ENCODE measurements around the gene NCAM1.

The NCAM1 gene

DNA sequence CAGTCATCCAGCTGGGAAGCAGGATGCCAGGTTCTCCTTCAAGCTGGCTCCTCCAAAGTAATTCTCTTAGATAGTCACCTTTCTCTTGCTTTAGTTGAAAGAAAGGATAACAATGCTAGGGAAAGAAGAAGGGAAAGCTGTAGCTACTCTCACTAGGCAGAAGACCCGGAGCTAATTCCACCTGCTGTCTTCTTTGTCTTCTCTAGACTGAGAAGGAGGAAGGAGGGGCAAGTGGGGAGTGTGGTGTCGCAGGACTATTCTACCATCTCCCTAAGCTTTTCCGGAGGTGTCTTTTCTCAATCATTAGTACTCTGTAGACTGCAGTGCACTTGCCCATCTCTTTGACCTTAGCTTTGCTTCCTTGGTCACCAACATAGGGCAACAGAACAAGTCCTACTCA lies 162.8 kb downstream of the NCAM1 start:
- H3K36me3 ChIP-seq (ENCODE audit: control insufficient read depth, insufficient read depth, low read length), result no peaks in the 10 kb centered on the region

DNA sequence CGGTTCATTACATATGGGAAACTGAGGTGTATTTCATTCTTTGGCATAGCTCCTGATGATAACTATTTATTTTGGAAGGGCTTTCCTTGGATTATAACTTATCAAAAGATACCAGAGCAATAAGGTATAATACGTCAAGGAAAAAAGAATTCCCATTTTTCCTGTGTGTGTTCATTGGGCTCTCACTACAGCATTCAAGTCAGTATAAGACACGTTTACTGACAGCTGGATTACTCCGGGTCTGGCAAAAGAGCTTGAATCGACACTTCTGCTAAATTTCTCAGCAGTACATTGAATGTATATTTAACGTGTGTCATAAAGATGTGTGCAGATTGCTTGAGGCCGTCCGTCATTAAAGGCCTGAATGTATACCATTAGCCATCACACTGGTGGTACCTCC lies 163.4 kb downstream of the NCAM1 start:
- H3K36me3 ChIP-seq (ENCODE audit: control insufficient read depth, insufficient read depth, low read length), result no peaks in the 10 kb centered on the region
- no peak overlapping the region for H3K4me3 ChIP-seq (ENCODE audit: low read depth, low read length)
- H3K9me3 ChIP-seq (ENCODE audit: control insufficient read depth, insufficient read depth, low read length), result no peaks in the 10 kb centered on the region
- no peaks in the 10 kb centered on the region for H3K27me3 ChIP-seq (ENCODE audit: control insufficient read depth, insufficient read depth, low read length)
- no peak overlapping the region for H3K9ac ChIP-seq (ENCODE audit: low read depth, low read length)
- H3K4me1 ChIP-seq (ENCODE audit: control insufficient read depth, insufficient read depth, low read length), result no peaks in the 10 kb centered on the region

More for the DNA sequence above, 162.8 kb downstream of the NCAM1 start:
- no peak overlapping the region for H3K4me3 ChIP-seq (ENCODE audit: low read depth, low read length)
- no peaks in the 10 kb centered on the region for H3K4me1 ChIP-seq (ENCODE audit: control insufficient read depth, insufficient read depth, low read length)
- no peaks in the 10 kb centered on the region for H3K9me3 ChIP-seq (ENCODE audit: control insufficient read depth, insufficient read depth, low read length)
- no peak overlapping the region for H3K9ac ChIP-seq (ENCODE audit: low read depth, low read length)
- no peaks in the 10 kb centered on the region for H3K27me3 ChIP-seq (ENCODE audit: control insufficient read depth, insufficient read depth, low read length)

DNA sequence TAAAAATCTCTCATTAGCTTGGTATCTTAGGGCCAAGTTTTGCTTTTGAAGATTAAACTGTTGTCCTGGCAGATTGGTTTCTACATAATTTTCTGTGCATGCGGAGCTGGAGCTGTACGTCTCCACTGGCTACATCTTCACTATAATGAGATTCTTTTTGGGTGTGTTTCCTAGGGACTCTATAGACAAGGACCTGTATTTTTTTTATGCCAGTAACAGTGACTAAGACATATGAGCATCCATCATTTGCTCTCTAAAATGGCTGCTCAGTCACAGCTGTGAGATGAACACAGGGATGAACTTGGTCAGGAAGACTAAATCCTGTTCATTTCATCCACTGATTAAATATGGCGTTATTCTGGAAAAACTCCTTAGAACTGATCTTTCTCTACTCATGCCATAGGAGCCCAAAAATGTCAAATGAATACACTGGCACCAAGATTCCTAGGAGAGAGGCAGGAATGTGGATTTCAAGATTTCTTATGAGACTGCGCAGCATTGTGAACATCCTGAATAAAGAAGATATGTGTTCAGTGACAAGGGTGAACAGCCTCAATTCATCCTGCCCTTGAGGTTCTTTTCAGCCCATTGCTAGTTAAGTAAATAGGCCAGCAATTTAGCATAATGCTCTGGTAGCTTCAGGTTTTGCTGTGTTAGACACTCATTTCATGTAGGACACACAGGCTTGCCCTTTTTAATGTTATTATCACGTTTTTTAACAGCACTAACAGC lies 168.2 kb downstream of the NCAM1 start:
- no peaks in the 10 kb centered on the region for H3K9me3 ChIP-seq (ENCODE audit: control insufficient read depth, insufficient read depth, low read length)
- no peaks in the 10 kb centered on the region for H3K36me3 ChIP-seq (ENCODE audit: control insufficient read depth, insufficient read depth, low read length)
- H3K4me1 ChIP-seq (ENCODE audit: control insufficient read depth, insufficient read depth, low read length), result no peaks in the 10 kb centered on the region
- H3K27me3 ChIP-seq (ENCODE audit: control insufficient read depth, insufficient read depth, low read length), result no peaks in the 10 kb centered on the region
- no peak overlapping the region for H3K9ac ChIP-seq (ENCODE audit: low read depth, low read length)
- H3K4me3 ChIP-seq (ENCODE audit: low read depth, low read length), result no peak overlapping the region

DNA sequence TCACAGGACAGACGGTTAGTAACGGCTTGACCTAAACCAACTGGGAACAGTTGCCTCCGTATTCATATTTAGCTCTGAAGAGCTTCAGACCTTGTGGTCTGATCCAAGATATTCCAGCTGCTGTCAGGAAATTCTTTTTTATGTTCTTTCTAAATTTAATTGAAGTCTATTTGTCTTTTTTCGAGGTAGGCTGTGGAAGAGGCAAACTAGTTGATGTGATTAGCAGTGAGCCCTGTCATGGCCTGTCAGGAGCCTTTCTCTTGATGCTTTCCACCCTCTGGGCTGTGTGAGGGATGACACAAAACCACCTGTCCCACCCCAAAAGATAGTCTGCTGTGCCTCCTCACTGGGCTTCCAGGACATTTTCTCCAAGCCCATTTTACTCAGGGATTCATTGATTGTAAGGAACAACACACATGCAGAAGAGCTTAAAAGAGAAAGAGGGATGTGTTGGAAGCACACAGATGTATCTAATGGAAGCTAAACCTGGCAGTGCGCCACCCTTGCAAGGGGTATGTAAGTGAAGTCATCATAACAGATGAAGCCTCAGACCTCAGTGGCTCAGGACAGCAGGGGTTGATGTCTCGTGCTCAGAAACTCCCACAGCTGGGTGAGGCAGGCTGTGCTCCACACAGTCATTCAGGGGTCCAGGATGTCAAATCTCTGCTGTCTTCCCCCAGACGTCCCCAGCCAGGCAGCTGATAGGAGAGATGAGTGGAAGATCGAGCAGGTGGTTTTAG lies 170.0 kb downstream of the NCAM1 start:
- H3K27me3 ChIP-seq (ENCODE audit: control insufficient read depth, insufficient read depth, low read length), result no peaks in the 10 kb centered on the region
- H3K9me3 ChIP-seq (ENCODE audit: control insufficient read depth, insufficient read depth, low read length), result no peaks in the 10 kb centered on the region
- H3K36me3 ChIP-seq (ENCODE audit: control insufficient read depth, insufficient read depth, low read length), result no peaks in the 10 kb centered on the region
- H3K4me1 ChIP-seq (ENCODE audit: control insufficient read depth, insufficient read depth, low read length), result no peaks in the 10 kb centered on the region
- H3K4me3 ChIP-seq (ENCODE audit: low read depth, low read length), result no peak overlapping the region
- H3K9ac ChIP-seq (ENCODE audit: low read depth, low read length), result no peak overlapping the region

DNA sequence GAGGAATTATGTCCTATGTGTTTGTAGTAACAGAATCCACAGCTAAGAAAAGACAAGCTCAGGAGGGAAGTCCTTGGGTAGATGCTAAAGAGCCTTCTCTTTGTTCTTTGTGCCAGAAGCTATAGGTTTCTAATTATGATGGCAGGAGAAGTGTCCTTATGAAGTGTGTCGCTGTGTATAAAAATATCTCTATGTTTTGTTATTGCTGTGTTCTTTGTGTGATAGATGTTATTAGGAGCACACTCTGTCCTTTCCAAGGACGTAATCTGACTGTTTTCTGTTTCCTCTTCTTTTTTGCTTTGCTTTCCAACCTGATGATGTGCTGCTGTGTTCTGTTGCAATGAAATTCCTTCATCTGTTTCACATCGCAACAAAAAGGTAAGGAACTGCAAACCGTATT lies 171.9 kb downstream of the NCAM1 start:
- no peaks in the 10 kb centered on the region for H3K27me3 ChIP-seq (ENCODE audit: control insufficient read depth, insufficient read depth, low read length)
- H3K36me3 ChIP-seq (ENCODE audit: control insufficient read depth, insufficient read depth, low read length), result no peaks in the 10 kb centered on the region
- no peaks in the 10 kb centered on the region for H3K9me3 ChIP-seq (ENCODE audit: control insufficient read depth, insufficient read depth, low read length)
- no peak overlapping the region for H3K9ac ChIP-seq (ENCODE audit: low read depth, low read length)
- H3K4me1 ChIP-seq (ENCODE audit: control insufficient read depth, insufficient read depth, low read length), result no peaks in the 10 kb centered on the region
- no peak overlapping the region for H3K4me3 ChIP-seq (ENCODE audit: low read depth, low read length)

DNA sequence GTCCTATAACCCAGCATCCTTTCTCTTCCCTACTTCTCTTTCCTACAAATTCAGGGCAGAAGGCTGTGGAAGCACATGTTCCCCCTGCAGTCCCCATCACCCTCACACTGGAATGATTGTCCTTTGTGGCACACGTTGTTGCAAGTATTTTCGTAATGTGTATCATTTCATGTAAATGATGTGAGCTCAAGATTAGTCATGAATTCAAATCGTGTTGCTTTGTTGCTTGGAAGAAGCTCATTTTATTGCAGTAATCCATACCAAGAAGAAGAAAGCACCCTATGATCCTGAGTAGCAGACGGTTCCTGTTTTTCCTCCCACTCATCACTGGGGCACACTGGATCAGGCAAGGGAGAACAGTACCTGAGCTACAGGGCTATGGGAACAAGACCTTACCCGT lies 173.4 kb downstream of the NCAM1 start:
- Histone ChIP-seq H3K4me3 (ENCODE audit: low read depth, low read length) (no peak overlapping the region), H3K9ac (ENCODE audit: low read depth, low read length) (no peak overlapping the region), H3K9me3 (ENCODE audit: control insufficient read depth, insufficient read depth, low read length) (no peaks in the 10 kb centered on the region), H3K27me3 (ENCODE audit: control insufficient read depth, insufficient read depth, low read length) (no peaks in the 10 kb centered on the region), H3K36me3 (ENCODE audit: control insufficient read depth, insufficient read depth, low read length) (no peaks in the 10 kb centered on the region), H3K4me1 (ENCODE audit: control insufficient read depth, insufficient read depth, low read length) (no peaks in the 10 kb centered on the region)

DNA sequence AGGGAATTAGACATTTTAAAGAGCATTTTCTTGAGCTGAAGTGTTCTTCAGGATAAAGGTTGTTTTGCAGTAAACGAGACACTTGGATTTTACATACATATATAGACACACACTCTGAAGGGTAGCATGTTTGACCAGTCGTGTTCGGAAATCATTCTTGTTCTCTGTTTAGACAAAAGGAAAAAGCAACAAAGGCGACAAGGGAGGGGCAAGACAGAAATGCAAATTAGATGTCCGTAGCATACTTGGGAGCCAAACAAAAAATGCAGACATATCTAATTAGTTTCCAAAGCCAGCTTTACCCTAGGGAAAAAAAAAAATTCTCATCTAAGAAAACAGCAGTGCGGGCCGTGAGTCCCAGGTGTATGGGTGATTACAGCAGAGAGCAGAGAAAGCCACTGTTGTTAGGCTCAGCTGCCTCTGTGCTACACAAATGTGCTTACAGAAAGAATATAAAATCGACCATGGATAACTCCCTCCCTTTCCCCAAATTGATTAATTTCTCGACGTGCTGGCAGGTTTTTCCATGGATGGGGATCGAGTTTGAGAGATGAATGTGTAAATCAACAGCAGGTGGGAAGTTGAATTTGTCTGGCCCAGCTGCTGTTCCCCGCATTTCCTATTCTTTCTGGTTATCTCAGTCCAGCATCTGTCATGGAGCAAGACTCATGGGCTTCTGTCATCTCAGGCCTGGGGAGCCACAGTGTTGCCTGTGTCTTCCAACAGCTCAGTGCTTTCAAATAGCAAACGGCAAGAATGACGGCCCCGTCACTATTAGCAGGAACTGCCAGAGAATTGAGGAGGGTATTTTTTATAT lies 176.7 kb downstream of the NCAM1 start:
- H3K36me3 ChIP-seq (ENCODE audit: control insufficient read depth, insufficient read depth, low read length), result no peaks in the 10 kb centered on the region

DNA sequence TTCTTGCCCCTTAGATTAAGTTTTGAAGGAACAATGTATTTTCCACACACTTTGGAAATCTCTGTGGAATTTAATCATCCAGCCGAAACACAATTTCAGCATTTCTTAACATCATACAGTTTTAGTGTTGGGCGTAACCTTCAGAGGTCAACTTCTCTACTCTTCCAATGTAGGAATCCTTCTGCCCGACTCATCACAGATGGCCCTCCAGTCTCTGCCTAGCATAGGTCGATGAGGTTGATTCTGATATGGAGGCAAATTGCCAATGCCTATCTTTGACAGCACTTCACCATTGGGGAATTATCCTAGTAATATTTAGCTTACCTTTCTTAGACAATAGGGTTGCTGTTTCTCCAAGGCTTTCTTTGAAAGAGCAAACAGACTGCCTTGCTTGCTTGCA lies 177.5 kb downstream of the NCAM1 start:
- Histone ChIP-seq H3K4me1 (ENCODE audit: control insufficient read depth, insufficient read depth, low read length) (no peaks in the 10 kb centered on the region), H3K4me3 (ENCODE audit: low read depth, low read length) (no peak overlapping the region), H3K36me3 (ENCODE audit: control insufficient read depth, insufficient read depth, low read length) (no peaks in the 10 kb centered on the region), H3K9ac (ENCODE audit: low read depth, low read length) (no peak overlapping the region), H3K27me3 (ENCODE audit: control insufficient read depth, insufficient read depth, low read length) (no peaks in the 10 kb centered on the region), H3K9me3 (ENCODE audit: control insufficient read depth, insufficient read depth, low read length) (no peaks in the 10 kb centered on the region)

More for the DNA sequence above, 176.7 kb downstream of the NCAM1 start:
- Histone ChIP-seq H3K27me3 (ENCODE audit: control insufficient read depth, insufficient read depth, low read length) (no peaks in the 10 kb centered on the region), H3K9ac (ENCODE audit: low read depth, low read length) (no peak overlapping the region), H3K4me3 (ENCODE audit: low read depth, low read length) (no peak overlapping the region), H3K4me1 (ENCODE audit: control insufficient read depth, insufficient read depth, low read length) (no peaks in the 10 kb centered on the region), H3K9me3 (ENCODE audit: control insufficient read depth, insufficient read depth, low read length) (no peaks in the 10 kb centered on the region)

DNA sequence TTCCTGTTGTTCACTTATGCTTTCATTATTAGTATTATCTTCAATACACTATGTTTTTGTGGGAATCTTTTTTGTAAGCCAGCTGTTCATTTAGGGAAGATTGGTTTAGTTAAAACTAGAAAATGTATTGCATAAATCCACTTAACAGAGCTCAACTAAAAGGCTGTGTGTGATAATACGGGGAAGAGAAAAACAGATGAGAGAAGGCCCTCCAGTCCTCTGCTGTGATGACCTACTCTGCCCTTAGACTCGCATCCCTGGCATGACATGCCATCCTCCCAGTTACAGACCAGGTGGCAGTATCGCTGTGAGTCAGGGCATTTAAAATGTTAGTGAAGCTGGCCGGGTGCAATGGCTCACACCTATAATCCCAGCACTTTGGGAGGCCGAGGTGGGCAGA lies 179.8 kb downstream of the NCAM1 start:
- no peak overlapping the region for H3K9ac ChIP-seq (ENCODE audit: low read depth, low read length)
- no peak overlapping the region for H3K4me3 ChIP-seq (ENCODE audit: low read depth, low read length)
- no peaks in the 10 kb centered on the region for H3K9me3 ChIP-seq (ENCODE audit: control insufficient read depth, insufficient read depth, low read length)
- H3K27me3 ChIP-seq (ENCODE audit: control insufficient read depth, insufficient read depth, low read length), result no peaks in the 10 kb centered on the region
- no peaks in the 10 kb centered on the region for H3K36me3 ChIP-seq (ENCODE audit: control insufficient read depth, insufficient read depth, low read length)
- no peaks in the 10 kb centered on the region for H3K4me1 ChIP-seq (ENCODE audit: control insufficient read depth, insufficient read depth, low read length)

DNA sequence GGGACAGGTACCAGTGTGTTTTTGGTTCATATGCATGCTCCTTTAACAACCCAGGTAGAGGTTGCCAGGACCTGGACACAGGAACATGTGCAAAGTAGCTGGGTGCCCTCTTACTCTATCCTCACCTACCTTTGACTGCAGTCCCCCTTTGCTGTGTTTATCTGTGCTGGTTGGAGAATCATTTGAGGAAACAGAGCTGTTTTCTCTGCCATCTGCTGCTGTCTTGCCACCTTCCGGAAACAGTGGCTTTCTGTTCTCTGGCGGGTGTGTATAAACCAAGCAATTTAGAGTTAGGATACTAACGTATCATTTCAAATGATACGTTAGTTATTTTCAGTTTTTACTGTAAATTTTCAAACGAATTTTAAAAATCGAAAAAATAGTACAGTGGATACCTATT lies 181.3 kb downstream of the NCAM1 start:
- Histone ChIP-seq H3K4me1 (ENCODE audit: control insufficient read depth, insufficient read depth, low read length) (peaks cover 5% of the 10 kb centered on the region), H3K9ac (ENCODE audit: low read depth, low read length) (no peak overlapping the region), H3K4me3 (ENCODE audit: low read depth, low read length) (no peak overlapping the region), H3K27me3 (ENCODE audit: control insufficient read depth, insufficient read depth, low read length) (no peaks in the 10 kb centered on the region), H3K9me3 (ENCODE audit: control insufficient read depth, insufficient read depth, low read length) (no peaks in the 10 kb centered on the region), H3K36me3 (ENCODE audit: control insufficient read depth, insufficient read depth, low read length) (no peaks in the 10 kb centered on the region)

DNA sequence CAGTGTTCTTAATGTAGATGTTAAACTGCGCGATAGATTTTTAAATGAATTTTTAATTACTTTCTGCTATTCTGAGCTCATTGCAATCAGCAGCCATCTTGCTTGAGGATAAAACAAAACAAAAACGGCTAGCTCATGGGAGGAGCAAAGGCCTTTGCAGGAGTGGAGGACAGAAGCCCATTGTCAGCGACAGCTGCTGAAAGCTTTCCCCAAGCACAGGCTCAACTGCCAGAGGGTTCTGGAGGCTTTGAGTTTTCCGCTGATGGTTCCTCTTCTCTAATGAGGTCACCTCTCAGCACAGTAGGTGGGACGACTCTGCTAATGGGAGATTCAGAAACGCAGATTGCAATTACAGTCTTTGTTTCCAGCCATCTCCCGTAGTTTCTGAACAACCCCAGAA lies 186.0 kb downstream of the NCAM1 start:
- Histone ChIP-seq H3K4me3 (ENCODE audit: low read depth, low read length) (no peak overlapping the region), H3K27me3 (ENCODE audit: control insufficient read depth, insufficient read depth, low read length) (no peaks in the 10 kb centered on the region), H3K4me1 (ENCODE audit: control insufficient read depth, insufficient read depth, low read length) (peaks cover 8% of the 10 kb centered on the region), H3K9ac (ENCODE audit: low read depth, low read length) (no peak overlapping the region), H3K9me3 (ENCODE audit: control insufficient read depth, insufficient read depth, low read length) (no peaks in the 10 kb centered on the region), H3K36me3 (ENCODE audit: control insufficient read depth, insufficient read depth, low read length) (no peaks in the 10 kb centered on the region)
